ENCODE measurements around the gene CABP1.

CABP1 gene

GRCh38 chr12:120639771-120640721, at the start of gene CABP1:
Gene CABP1, plus strand, starts transcription at chr12:120640626. Its CDS starts 60 bp downstream, at chr12:120640686.
- peak; percentile 36 for TF ChIP-seq CTCF (IDR thresholded peaks at IDR 0.05; ENCODE audit: control insufficient read depth, extremely low read depth, insufficient read depth)
- DNase-seq (ENCODE audit: low read depth) = no peak
- peak within 1 kb of the TSS; percentile 32 for H3K4me3 ChIP-seq (ENCODE audit: low read depth, low read length)

- H3K4me3 ChIP-seq (ENCODE audit: low read depth, low read length) = no peak overlapping the region
- DNase-seq (ENCODE audit: low read depth) = no peak
- no peak for TF ChIP-seq CTCF (IDR thresholded peaks at IDR 0.05; ENCODE audit: control insufficient read depth, extremely low read depth, insufficient read depth)
Observed at GRCh38 chr12:120590741-120591407, 49.6 kb upstream of the CABP1 start.

- H3K4me3 ChIP-seq (ENCODE audit: low read depth, low read length) = no peak overlapping the region
- TF ChIP-seq CTCF (IDR thresholded peaks at IDR 0.05; ENCODE audit: control insufficient read depth, extremely low read depth, insufficient read depth) = no peak
- no peak for DNase-seq (ENCODE audit: low read depth)
Observed at GRCh38 chr12:120592121-120593049, 48.0 kb upstream of the CABP1 start.

GRCh38 chr12:120596901-120597300, 43.5 kb upstream of the CABP1 start:
- no peak overlapping the region for H3K4me3 ChIP-seq (ENCODE audit: low read depth, low read length)
- TF ChIP-seq CTCF (IDR thresholded peaks at IDR 0.05; ENCODE audit: control insufficient read depth, extremely low read depth, insufficient read depth) = no peak
- DNase-seq (ENCODE audit: low read depth) = no peak

- DNase-seq (ENCODE audit: low read depth) = no peak
- TF ChIP-seq CTCF (IDR thresholded peaks at IDR 0.05; ENCODE audit: control insufficient read depth, extremely low read depth, insufficient read depth) = no peak
- H3K4me3 ChIP-seq (ENCODE audit: low read depth, low read length) = no peak overlapping the region
Observed at GRCh38 chr12:120597861-120598260, 42.6 kb upstream of the CABP1 start.

GRCh38 chr12:120598674-120599463, 41.6 kb upstream of the CABP1 start:
- no peak for DNase-seq (ENCODE audit: low read depth)
- no peak overlapping the region for H3K4me3 ChIP-seq (ENCODE audit: low read depth, low read length)
- no peak for TF ChIP-seq CTCF (IDR thresholded peaks at IDR 0.05; ENCODE audit: control insufficient read depth, extremely low read depth, insufficient read depth)

All from LNCaP clone FGC (cell line).